HepG2 (cell line): ENCODE data around the gene SVBP. TPM values are rescaled to one million over a fixed set of nuclear protein-coding genes. Genes with fewer than 3 reads are reported as not detected.

Experiments used
- ATF7 ChIP-seq, 2 experiments: fragments of 450-650 bp in 1 of 2; sonication (generic) in 1 of 2; formaldehyde crosslinking in 1 of 2; IDR thresholded peaks; 2 replicates each; pipeline versions ENCODE4 v1.4.0 to v1.6.1; 2016 to 2020; ENCODE audit warnings: antibody characterized with exemption in 1 of 2, mild to moderate bottlenecking in 1 of 2, missing genetic modification reagents in 1 of 2
- DPF2 ChIP-seq: sonication (generic); formaldehyde crosslinking; IDR thresholded peaks from 2 replicates; pipeline ENCODE4 v1.4.0; 2020; ENCODE audit warnings: mild to moderate bottlenecking, low read depth, missing genetic modification reagents, borderline replicate concordance
- DR1 ChIP-seq: sonication (generic); formaldehyde crosslinking; IDR thresholded peaks from 2 replicates; pipeline ENCODE4 v1.8.0; 2021; ENCODE audit warnings: mild to moderate bottlenecking, missing genetic modification reagents, inconsistent platforms
- HOXA7 ChIP-seq: sonication (generic); formaldehyde crosslinking; IDR thresholded peaks from 2 replicates; pipeline ENCODE4 v1.8.1; 2022; ENCODE audit warnings: mild to moderate bottlenecking, missing genetic modification reagents, moderate library complexity
- KLF11 ChIP-seq: IDR thresholded peaks from 2 replicates; pipeline ENCODE4 v1.6.1; 2016; ENCODE audit warnings: missing compliant biosample characterization
- PLRG1 ChIP-seq: fragments of 450-650 bp; conservative IDR thresholded peaks from 2 replicates; pipeline ENCODE4 v1.6.1; 2016
- TP53 ChIP-seq: sonication (generic); formaldehyde crosslinking; conservative IDR thresholded peaks from 2 replicates; pipeline ENCODE4 v1.4.0; 2020; ENCODE audit warnings: missing genetic modification reagents
- ZBTB3 ChIP-seq: sonication (generic); formaldehyde crosslinking; IDR thresholded peaks from 2 replicates; pipeline ENCODE4 v1.4.0; 2020; ENCODE audit warnings: low read depth, mild to moderate bottlenecking, moderate library complexity, missing genetic modification reagents, borderline replicate concordance
- ZBTB7B ChIP-seq: sonication (generic); formaldehyde crosslinking; IDR thresholded peaks from 2 replicates; pipeline ENCODE4 v1.4.0; 2020; ENCODE audit warnings: missing genetic modification reagents
- ZNF251 ChIP-seq: sonication (generic); formaldehyde crosslinking; IDR thresholded peaks from 2 replicates; pipeline ENCODE4 v1.9.0; 2021; ENCODE audit warnings: mild to moderate bottlenecking, missing genetic modification reagents
- ZNF326 ChIP-seq: sonication (generic); formaldehyde crosslinking; IDR thresholded peaks from 2 replicates; pipeline ENCODE4 v1.4.0; 2020; ENCODE audit warnings: missing genetic modification reagents, borderline replicate concordance
- ZNF556 ChIP-seq: sonication (generic); formaldehyde crosslinking; IDR thresholded peaks from 2 replicates; pipeline ENCODE4 v1.4.0; 2020; ENCODE audit warnings: mild to moderate bottlenecking, missing genetic modification reagents, borderline replicate concordance
- polyA plus RNA-seq, 8 experiments: library from polyadenylated mRNA; depleted of rRNA in 3 of 8; stranded (reverse) in 7 of 8; unstranded in 1 of 8; fragments of >200 nt; fragmentation: Illumina TruSeq in 4 of 8; extraction: Trizol in 4 of 8; gene quantifications; 2 replicates each; pipeline versions ENCODE4 v1.2.1 to v1.2.3, GENCODE V29; 2011 to 2016; ENCODE audit warnings: low read depth in 4 of 8, missing spikeins in 1 of 8, mixed read lengths in 1 of 8; ENCODE audit not compliant: insufficient read depth in 1 of 8
- total RNA-seq, 5 experiments: library from RNA; depleted of rRNA; stranded (reverse); fragments of >200 nt; fragmentation: Illumina TruSeq; extraction: Trizol; gene quantifications; 2 replicates each; pipeline ENCODE4 v1.2.3, GENCODE V29; 2016; ENCODE audit warnings: low read depth in 1 of 5
- TF ChIP-seq, protein P1 (sequence below): sonication (generic); formaldehyde crosslinking; IDR thresholded peaks from 2 replicates; pipeline ENCODE4 v1.4.0; 2020; ENCODE audit warnings: mild to moderate bottlenecking, low read depth, missing genetic modification reagents
- TF ChIP-seq, protein P2 (sequence below): sonication (generic); formaldehyde crosslinking; IDR thresholded peaks from 2 replicates; pipeline ENCODE4 v1.5.0; 2020; ENCODE audit warnings: mild to moderate bottlenecking, missing genetic modification reagents, borderline replicate concordance
- TF ChIP-seq, protein P3 (sequence below): sonication (generic); formaldehyde crosslinking; IDR thresholded peaks from 2 replicates; pipeline ENCODE4 v1.4.0; 2020; ENCODE audit warnings: missing genetic modification reagents, borderline replicate concordance

Gene SVBP
- total and polyA plus RNA-seq, 2 of the 13 experiments (the other 11 are each of a cell fraction or from before 2014, with no cell fraction given): 28.8 to 48.2 TPM

DNA sequence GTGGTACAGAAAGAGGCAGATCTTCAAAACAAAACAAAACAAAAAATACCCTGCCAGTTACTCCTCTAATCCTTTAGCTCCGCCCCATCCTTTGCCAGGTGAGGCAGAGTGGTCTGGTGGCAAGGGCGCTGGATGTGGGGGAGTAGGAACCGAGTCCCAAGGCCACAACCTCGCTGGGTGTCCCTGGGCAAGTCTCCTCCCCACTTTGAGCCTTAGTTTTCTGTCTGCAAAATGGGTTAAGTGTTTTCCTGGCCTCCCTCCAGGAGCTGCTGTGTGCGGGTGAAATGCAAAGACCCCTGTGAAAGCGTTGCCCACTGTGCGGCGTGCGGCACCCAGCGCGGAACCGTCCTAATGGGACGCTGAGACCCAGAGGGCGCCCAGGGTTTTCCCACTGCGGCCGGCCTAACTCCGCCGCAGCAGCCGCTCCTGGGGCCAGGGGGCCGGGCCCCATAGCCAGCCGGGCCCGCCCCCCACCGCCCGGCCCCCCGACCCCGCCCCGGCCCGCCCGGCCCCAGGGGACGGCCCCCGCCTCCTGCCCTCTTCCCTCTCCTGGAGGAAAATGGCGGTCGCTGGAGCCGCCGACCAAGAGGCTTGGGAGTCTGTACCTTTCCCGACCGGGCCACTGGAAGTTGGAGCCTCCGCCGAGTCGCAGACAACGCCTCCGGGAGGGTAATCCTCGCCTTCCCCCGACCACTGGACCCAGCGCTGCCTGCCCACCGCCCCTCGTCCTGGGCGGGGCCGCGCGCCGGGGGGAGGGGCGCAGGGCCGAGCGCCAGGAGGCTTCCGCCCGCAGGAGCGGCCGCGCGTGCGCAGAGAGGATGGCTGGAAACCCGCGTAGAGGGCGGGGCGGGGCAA is at the start of gene SVBP, which contains the start of gene ERMAP (continued):
- TF ChIP-seq, protein P1, sequence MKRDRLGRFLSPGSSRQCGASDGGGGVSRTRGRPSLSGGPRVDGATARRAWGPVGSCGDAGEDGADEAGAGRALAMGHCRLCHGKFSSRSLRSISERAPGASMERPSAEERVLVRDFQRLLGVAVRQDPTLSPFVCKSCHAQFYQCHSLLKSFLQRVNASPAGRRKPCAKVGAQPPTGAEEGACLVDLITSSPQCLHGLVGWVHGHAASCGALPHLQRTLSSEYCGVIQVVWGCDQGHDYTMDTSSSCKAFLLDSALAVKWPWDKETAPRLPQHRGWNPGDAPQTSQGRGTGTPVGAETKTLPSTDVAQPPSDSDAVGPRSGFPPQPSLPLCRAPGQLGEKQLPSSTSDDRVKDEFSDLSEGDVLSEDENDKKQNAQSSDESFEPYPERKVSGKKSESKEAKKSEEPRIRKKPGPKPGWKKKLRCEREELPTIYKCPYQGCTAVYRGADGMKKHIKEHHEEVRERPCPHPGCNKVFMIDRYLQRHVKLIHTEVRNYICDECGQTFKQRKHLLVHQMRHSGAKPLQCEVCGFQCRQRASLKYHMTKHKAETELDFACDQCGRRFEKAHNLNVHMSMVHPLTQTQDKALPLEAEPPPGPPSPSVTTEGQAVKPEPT (CRISPR knock-in tag): 0 out of 2 replicates have a peak, but pooled peaks have one; percentile 36
- TF ChIP-seq TP53 (no peak), PLRG1 (no peak), HOXA7 (CRISPR knock-in tag) (no peak), KLF11 (no peak), ZNF251 (CRISPR knock-in tag) (no peak), ZNF556 (peak; percentile 32; the same call in 1 of the 2 replicates), ATF7 (IDR thresholded peaks at IDR 0.05) (no peak), ATF7 (CRISPR knock-in tag; IDR thresholded peaks at IDR 0.05) (no peak), ZBTB7B (CRISPR knock-in tag) (peak; percentile 82), ZNF326 (CRISPR knock-in tag) (no peak), DR1 (CRISPR knock-in tag) (no peak), ZBTB3 (no peak), DPF2 (CRISPR knock-in tag) (no peak)
- TF ChIP-seq, protein P2, sequence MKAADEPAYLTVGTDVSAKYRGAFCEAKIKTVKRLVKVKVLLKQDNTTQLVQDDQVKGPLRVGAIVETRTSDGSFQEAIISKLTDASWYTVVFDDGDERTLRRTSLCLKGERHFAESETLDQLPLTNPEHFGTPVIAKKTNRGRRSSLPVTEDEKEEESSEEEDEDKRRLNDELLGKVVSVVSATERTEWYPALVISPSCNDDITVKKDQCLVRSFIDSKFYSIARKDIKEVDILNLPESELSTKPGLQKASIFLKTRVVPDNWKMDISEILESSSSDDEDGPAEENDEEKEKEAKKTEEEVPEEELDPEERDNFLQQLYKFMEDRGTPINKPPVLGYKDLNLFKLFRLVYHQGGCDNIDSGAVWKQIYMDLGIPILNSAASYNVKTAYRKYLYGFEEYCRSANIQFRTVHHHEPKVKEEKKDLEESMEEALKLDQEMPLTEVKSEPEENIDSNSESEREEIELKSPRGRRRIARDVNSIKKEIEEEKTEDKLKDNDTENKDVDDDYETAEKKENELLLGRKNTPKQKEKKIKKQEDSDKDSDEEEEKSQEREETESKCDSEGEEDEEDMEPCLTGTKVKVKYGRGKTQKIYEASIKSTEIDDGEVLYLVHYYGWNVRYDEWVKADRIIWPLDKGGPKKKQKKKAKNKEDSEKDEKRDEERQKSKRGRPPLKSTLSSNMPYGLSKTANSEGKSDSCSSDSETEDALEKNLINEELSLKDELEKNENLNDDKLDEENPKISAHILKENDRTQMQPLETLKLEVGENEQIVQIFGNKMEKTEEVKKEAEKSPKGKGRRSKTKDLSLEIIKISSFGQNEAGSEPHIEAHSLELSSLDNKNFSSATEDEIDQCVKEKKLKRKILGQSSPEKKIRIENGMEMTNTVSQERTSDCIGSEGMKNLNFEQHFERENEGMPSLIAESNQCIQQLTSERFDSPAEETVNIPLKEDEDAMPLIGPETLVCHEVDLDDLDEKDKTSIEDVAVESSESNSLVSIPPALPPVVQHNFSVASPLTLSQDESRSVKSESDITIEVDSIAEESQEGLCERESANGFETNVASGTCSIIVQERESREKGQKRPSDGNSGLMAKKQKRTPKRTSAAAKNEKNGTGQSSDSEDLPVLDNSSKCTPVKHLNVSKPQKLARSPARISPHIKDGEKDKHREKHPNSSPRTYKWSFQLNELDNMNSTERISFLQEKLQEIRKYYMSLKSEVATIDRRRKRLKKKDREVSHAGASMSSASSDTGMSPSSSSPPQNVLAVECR: peak; percentile 65; the same call in 1 of the 2 replicates
- TF ChIP-seq, protein P3, sequence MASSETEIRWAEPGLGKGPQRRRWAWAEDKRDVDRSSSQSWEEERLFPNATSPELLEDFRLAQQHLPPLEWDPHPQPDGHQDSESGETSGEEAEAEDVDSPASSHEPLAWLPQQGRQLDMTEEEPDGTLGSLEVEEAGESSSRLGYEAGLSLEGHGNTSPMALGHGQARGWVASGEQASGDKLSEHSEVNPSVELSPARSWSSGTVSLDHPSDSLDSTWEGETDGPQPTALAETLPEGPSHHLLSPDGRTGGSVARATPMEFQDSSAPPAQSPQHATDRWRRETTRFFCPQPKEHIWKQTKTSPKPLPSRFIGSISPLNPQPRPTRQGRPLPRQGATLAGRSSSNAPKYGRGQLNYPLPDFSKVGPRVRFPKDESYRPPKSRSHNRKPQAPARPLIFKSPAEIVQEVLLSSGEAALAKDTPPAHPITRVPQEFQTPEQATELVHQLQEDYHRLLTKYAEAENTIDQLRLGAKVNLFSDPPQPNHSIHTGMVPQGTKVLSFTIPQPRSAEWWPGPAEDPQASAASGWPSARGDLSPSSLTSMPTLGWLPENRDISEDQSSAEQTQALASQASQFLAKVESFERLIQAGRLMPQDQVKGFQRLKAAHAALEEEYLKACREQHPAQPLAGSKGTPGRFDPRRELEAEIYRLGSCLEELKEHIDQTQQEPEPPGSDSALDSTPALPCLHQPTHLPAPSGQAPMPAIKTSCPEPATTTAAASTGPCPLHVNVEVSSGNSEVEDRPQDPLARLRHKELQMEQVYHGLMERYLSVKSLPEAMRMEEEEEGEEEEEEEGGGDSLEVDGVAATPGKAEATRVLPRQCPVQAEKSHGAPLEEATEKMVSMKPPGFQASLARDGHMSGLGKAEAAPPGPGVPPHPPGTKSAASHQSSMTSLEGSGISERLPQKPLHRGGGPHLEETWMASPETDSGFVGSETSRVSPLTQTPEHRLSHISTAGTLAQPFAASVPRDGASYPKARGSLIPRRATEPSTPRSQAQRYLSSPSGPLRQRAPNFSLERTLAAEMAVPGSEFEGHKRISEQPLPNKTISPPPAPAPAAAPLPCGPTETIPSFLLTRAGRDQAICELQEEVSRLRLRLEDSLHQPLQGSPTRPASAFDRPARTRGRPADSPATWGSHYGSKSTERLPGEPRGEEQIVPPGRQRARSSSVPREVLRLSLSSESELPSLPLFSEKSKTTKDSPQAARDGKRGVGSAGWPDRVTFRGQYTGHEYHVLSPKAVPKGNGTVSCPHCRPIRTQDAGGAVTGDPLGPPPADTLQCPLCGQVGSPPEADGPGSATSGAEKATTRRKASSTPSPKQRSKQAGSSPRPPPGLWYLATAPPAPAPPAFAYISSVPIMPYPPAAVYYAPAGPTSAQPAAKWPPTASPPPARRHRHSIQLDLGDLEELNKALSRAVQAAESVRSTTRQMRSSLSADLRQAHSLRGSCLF (CRISPR knock-in tag): no peak
